ENCODE data around the gene NEGR1. TPM values are rescaled to one million over a fixed set of nuclear protein-coding genes. Genes with fewer than 3 reads are reported as not detected.

NEGR1 gene
- 2.9 and 3.3 TPM in 2 replicates for total RNA-seq

GRCh38 chr1:72282271-72283021 is at the start of gene NEGR1:
TSS of gene NEGR1 (minus strand) at chr1:72282539.

